Aorta (tissue), 4 donors: ENCODE measurements around the gene NOCT. TPM values are rescaled to one million over a fixed set of nuclear protein-coding genes. Genes with fewer than 3 reads are reported as not detected.

ENCODE experiments used
- polyA plus RNA-seq, 2 donors: library from polyadenylated mRNA; stranded (reverse); fragments of 200-250 nt; gene quantifications; one replicate each; pipeline ENCODE4 v1.2.3, GENCODE V29; 2013
- total RNA-seq, 2 donors: library from RNA; stranded (reverse); fragmentation: NEBNext Ultra II Directional; extraction: Animal tissue kit (Norgen Biotek cat#: 25700); gene quantifications; one replicate each; pipeline ENCODE4 v1.2.1, GENCODE V29; 2021
- donor health status: healthy with polysubstance abuse.
- donor health status: Bipolar disorder and iron deficiency.
- donor health status: DM: no; HTN: no; CAD: no.
- donor health status: DM: yes; HTN: yes; CAD: no.

The NOCT gene
- total and polyA plus RNA-seq, 4 donors: 0.20 to 6.9 (median 3.6) TPM

Other genes starting within 250 kb of the NOCT start
- 100 to 1,000 TPM in 1 of 2 donors, 10 to 100 TPM in 1; 83.9 to 102 TPM for gene ELF2, start 161.4 kb downstream of the NOCT start, total RNA-seq
- 10 to 100 TPM; 12.3 to 32.8 TPM for gene ELF2, start 161.4 kb downstream of the NOCT start, polyA plus RNA-seq